NCI-H1048 (cell line): ENCODE measurements around the gene AP5B1.

ENCODE experiments used
- DNase-seq: peaks from one replicate; lab custom pipeline; 2025; lab: John Stamatoyannopoulos, UW

Gene AP5B1

GRCh38 chr11:65780770-65781151 lies at the start of gene AP5B1:
TSS of gene AP5B1 (minus strand) at chr11:65780976. CDS start at chr11:65780591, 385 bp downstream.
- DNase-seq: peak; percentile 54

DNA sequence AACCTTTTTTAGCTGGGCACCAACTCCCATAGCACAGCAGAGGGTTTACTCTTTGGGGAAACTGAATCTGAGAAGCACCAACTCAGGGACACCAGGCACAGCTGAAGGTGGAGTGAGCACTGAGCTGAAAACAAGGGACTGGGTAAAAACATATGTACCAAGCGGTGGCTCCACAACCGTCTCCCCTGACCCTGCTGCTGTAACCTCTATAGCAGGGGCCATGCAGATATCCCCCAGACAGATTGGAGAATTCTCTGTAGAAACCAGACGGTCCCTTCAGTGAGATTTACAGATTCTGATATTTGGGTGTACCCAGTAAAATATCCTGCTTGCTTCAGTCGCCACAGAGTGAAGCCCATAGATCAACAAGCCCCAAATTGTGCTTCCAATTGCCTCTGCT lies 48.7 kb upstream of the AP5B1 start:
- no peak for DNase-seq

GRCh38 chr11:65826984-65827735 lies 46.4 kb upstream of the AP5B1 start:
- DNase-seq: no peak

DNA sequence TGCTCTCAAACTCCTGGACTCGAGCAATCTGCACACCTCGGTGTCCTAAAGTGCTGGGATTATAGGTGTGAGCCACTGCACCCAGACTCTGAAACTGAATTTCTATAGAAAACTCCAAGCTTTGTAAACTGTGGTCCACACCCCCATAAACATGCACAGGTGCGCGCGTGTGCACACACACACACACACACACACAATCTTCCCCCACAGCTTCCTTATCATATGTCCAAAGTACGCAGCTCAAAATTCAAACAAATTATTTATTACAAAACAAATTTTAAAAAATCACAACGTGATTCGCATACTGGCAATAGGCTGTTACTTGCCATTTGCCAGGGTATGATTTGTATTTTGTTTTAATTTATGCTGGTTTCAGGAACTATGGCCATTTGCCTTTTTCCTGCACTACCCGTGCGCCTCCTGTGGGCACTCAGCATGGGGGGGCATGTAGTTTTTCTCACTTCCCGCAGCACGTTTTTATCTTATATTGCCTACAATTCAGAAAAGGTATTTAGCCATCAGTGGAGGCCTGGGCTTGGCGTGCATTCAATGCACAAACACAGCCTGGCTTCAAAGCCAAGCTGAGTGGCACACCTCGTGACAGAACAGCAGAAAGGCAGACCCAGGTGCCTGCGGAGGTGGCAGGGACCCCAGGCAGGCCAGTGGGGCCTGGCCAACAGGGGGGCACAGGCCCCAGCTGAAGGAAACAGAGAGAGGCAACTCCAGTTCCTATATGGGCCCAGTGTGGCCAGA lies 42.2 kb upstream of the AP5B1 start:
- no peak for DNase-seq

DNA sequence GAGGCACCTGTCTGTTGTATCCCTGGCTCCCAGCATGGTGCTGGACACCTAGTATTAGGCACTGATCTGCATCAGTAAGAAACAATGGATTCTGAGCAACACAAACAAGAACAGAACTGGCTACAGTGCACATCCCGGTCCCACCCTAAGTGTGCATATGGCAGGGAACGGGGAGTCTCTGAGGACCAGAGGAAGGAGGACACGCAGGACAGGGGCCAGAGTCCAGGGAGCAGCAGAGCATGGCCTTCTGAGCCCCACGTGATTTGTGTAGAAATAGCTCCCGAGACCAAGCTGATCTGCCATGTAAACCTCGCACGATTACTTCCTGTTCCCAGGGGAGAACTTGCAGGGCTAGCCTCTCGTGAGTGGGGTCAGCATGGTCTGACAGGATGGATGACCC lies 40.3 kb upstream of the AP5B1 start:
- no peak for DNase-seq

- DNase-seq: peak; percentile 76
Observed at GRCh38 chr11:65817835-65818680, 37.3 kb upstream of the AP5B1 start.

DNA sequence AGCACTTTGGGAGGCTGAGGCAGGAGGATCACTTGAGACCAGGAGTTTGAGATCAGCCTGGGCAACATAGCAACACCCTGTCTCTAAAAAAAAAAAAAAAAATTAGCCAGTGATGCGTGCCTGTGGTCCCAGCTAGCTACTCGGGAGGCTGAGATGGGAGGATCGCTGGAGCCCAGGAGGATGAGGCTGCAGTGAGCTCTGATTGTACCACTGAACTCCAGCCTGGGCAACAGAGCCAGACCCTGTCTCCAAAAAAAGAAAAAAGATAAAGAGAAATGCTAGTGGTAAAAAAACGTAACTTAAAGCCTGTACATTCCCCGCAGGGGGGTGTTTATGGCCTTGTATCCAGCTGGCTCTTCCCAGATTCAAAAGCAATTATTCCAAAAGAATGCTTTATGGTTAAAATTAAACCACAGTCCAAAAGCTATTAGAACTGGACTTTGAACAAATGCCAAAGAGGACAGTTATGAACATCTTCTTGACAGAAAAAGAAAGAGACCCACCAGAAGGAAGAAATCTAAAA lies 36.6 kb upstream of the AP5B1 start:
- DNase-seq: no peak

GRCh38 chr11:65816696-65817095 lies 35.9 kb upstream of the AP5B1 start:
- no peak for DNase-seq

- DNase-seq: no peak
Observed at GRCh38 chr11:65814986-65815565, 34.3 kb upstream of the AP5B1 start.

DNA sequence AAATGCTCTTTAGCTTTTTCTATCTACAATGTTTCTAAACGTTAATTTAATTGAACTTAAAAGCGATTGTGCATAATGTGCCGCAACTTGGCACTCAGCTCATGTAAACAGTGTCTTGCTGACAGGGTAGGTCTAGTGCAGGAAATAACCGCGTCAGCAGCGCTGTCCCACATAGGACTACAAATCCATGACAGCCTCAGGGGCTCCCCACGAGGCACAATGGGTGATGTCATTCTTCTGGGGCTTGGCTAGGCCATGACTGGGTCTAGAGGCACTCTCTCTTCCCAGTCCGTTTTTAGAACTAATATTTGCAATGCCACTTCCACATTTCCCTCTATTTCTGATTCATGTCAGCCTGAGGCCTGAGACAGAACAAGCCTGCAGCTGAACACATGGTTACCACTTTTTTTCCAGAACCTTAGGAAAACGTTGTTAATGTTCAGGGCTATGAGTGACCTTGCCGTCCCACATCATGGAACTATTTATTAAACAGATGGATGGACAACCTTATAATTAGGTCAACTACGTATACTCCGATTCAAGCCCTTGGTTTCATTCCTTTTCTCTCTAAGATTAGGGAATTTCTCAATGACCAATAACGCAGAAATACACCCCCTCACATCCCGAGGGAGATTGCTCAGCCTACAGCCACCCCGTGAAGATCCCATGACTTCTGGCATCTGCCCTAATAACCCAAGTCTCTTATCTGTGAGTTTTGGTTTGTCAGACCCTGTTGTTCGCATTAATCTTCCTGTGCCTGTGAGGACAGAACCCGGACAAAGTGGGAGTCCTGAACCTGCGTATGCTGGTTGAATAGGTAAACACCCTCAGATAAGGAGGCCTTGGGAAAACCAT lies 33.6 kb upstream of the AP5B1 start:
- DNase-seq: no peak

- DNase-seq: no peak
Observed at GRCh38 chr11:65811764-65812475, 31.1 kb upstream of the AP5B1 start.

DNA sequence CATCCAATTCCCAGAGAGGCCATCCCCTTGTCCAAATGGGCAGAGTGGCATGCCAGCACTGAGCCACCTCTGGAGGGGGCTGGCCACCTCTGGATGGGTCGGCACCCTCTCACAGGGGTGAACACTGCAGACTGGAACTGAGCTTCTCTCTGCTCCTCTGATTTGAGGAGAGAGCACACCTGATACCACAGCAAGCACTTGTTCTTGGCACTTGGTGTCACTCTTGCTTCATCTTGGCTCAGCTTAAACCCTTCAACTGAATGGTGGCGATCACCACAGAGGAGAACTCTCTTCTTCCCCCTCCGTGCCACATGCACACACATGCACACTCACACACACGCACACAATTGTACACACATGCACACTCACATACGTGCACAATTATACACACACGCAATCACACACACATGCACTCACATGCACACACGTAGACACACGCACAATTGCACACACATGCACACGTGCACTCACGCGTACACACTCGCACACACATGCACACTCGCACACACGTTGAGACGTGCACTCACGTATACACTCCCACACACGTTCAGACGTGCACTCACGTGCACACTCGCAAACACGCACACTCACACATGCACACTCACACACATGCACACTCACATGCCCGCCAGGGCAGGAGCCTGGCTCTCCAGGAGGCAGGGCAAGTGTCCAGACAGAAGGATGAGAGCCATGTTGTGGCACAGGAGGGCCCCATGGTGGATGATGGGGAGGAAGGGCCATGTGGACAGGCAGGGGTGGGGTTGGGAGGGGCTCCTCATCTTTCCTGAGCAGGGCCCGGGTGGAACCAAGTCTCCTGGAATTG lies 29.5 kb upstream of the AP5B1 start:
- no peak for DNase-seq

- no peak for DNase-seq
Observed at GRCh38 chr11:65809496-65809895, 28.7 kb upstream of the AP5B1 start.

DNA sequence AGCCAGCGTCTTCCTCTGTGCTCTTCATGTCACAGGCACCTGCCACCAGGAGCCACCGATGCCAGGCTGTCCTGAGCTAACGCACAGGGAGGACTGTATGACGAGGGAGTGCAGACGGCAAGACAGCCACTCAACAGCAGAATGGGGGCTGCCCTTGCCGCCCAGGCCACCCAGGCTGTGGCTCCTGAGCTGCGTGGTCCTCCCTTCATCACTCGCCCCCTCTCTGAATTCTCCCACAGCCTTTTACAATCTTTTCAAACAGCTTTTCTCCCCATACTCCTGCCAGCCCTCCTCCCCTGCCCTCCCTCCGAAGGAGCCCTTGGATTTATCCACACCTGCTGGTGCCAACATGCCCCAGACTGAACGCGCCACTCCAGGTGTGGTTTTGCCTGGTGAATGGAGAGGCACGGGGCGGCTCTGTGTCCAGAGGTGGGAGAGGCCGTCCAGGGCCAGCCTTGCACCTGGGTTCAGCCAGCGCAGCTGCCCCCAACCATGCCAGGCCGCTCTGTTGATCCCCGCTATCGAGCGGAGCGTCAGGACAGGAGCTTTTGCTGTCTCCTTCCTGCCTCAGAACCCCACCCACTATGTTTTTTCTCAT lies 28.1 kb upstream of the AP5B1 start:
- no peak for DNase-seq

DNA sequence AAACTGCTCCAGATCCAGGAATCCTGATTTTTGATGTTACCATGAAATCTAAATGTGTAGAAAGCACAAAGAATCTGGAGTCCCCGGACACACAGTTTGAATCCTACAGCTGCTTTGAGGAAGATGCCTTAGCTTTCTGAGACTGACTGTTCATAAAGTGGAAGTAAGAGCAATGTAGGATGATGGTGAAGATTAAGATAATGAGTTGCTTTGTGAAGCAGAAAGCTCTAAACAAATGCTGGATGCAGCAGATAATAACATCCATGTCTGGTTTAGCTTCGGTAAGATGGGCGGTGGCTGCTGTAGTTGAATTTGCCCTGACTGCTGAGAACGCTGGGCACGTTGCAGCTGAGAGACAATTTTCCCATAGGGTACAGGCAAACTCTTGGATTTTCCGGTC lies 26.2 kb upstream of the AP5B1 start:
- no peak for DNase-seq

- DNase-seq: no peak
Observed at GRCh38 chr11:65803797-65804492, 23.2 kb upstream of the AP5B1 start.

DNA sequence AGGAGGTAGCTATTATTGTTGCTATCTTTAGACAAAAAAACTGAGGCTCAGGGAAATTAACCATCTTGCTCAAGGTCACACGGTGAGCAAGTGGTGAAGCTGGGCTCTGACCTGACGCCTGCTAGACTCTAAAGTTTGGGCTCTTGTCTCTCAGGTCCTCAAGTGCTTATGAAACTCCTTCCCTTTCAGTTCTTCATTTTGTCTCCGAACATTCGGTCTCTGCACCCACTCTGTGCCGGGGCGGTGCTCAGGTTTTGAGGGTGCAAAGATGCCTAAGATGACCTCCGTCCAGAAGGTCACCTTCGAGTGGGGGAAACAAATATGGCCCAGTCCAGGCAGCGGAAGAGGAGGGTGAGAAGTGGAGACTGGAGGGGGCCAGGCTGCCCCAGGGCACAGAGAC lies 22.1 kb upstream of the AP5B1 start:
- DNase-seq: no peak

GRCh38 chr11:65801153-65801987 lies 20.6 kb upstream of the AP5B1 start:
- no peak for DNase-seq
